ENCODE data around the gene EFHC1.
"Not testable (repeated sequence)": the region's sequence is repeated elsewhere in the genome, so short reads cannot be mapped to it uniquely, and the experiment has no call there.

EFHC1 gene, protein sequence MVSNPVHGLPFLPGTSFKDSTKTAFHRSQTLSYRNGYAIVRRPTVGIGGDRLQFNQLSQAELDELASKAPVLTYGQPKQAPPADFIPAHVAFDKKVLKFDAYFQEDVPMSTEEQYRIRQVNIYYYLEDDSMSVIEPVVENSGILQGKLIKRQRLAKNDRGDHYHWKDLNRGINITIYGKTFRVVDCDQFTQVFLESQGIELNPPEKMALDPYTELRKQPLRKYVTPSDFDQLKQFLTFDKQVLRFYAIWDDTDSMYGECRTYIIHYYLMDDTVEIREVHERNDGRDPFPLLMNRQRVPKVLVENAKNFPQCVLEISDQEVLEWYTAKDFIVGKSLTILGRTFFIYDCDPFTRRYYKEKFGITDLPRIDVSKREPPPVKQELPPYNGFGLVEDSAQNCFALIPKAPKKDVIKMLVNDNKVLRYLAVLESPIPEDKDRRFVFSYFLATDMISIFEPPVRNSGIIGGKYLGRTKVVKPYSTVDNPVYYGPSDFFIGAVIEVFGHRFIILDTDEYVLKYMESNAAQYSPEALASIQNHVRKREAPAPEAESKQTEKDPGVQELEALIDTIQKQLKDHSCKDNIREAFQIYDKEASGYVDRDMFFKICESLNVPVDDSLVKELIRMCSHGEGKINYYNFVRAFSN

DNA sequence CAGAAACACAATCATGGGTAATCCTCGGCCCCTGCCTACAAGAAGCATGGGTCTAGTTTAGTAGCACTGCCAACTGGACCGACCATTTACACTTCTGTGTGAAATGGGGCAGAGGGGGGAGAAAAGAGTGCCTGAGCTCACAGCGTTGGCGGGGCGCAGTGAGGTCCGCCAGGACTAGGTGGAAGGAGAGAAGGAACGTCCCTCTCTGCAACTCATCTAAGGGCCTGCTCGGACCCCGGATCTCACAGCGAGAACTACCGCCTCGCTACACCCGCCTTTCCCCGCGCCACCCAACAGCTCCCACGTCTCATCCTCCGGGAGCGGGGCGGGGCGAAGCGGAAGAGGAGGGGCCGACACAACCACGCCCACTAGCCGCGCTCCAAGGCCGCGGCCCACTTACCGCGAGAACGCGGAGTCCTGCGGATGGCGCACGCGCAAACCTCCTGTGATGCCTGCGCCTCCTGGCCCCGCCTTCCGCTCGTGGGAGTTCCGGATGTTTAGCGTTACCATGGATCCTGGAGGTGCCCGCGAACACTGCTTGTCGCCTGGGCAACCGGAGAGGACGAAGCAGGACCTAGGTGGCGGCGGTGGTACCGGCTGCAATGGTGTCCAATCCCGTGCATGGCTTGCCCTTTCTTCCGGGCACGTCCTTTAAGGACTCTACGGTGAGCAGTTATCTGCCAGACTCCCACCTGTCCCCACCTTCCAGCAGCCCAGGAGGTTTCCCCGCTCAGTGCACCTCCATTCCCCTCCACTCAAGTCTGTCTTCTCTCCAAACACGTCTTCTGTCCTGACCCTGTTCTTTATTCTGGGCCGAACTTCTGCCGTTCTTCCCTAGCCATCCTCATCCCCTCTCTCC, at the start of gene EFHC1:
TSS of gene EFHC1 (plus strand) at position 534 of the 859 bp plus-strand sequence. CDS start at position 603, 69 bp downstream.
- DNase-seq = peak; percentile 97 to 100 (median 98)
- intact Hi-C loops (cut with DNase I) = loop anchor here (1.0 to 2.0 kb wide), 2 partner anchors 135 to 157 kb away; partner anchors contain the start of gene TRAM2

DNA sequence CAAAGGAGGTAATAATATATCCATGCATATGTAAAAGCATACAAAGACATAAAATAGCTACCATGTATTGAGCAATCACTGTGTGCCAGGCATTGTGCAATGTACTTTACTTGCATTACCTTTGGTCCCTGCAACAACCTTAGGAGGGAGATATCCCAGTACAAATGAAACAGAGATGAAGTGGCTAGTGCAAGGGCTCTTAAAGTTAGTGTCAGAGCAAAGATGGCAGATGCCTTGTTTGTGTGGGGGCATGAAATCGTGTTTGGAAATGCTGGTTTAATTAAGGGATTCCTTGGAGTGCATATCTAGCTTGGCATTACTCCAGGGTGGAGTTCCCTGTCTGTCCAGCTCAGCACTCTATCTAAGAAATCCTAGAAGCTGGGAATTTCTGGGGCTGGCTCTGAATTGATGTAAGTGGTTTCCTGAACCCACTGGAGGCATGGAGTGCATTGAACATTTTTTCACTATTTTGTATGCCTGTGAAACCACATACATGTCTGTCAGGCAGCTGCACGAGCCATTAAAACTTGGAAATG, 48.4 kb upstream of the EFHC1 start:
- intact Hi-C loops (cut with DNase I) = no loop called here
- no peak for DNase-seq

DNA sequence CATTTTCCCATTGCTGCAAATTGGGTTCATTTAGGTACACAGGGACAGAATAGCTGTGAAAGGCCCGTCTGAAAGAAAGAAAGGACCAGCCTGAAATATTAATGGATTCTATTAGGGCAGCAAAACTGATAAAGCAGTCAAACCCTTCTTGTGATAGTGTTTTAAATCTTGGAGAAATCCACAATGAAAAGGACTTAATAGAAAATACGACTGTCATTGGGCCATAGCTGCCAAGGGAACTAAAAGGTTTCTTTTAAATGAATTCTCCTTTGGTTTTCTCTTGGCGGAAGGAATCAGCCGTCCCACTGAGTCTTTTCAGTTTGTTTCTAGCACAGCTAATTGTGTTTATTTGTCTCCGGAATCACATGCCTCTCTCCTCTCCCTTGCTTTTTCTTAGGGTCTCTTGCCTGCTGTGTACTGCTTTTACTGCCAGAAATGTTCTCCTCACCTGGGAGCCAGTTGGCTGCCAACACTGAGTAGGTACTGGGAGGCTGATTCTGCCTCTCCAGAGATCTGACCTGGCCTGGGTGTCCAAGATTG, 46.9 kb upstream of the EFHC1 start:
- no peak for DNase-seq

DNA sequence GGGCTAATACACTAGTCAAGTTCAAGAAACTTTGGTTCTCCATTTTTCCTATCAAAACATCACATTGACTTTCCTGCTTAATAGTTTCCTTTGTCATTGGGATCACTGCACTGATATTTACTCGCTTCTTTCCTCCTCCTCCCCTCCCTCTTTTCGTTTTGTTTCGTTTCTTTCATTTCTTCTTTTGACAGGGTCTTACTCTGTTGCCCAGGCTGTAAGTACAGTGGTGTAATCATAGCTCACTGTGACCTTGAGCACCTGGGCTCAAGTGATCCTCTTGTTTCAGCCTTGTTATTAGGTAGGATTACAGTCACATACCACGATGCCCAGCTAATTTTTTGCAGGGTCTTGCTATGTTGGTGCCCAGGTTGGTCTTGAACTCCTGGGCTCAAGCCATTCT, 45.9 kb upstream of the EFHC1 start:
- intact Hi-C loops (cut with DNase I) = no loop called here

More for the DNA sequence above, 46.9 kb upstream of the EFHC1 start:
- intact Hi-C loops (cut with DNase I) = no loop called here

DNA sequence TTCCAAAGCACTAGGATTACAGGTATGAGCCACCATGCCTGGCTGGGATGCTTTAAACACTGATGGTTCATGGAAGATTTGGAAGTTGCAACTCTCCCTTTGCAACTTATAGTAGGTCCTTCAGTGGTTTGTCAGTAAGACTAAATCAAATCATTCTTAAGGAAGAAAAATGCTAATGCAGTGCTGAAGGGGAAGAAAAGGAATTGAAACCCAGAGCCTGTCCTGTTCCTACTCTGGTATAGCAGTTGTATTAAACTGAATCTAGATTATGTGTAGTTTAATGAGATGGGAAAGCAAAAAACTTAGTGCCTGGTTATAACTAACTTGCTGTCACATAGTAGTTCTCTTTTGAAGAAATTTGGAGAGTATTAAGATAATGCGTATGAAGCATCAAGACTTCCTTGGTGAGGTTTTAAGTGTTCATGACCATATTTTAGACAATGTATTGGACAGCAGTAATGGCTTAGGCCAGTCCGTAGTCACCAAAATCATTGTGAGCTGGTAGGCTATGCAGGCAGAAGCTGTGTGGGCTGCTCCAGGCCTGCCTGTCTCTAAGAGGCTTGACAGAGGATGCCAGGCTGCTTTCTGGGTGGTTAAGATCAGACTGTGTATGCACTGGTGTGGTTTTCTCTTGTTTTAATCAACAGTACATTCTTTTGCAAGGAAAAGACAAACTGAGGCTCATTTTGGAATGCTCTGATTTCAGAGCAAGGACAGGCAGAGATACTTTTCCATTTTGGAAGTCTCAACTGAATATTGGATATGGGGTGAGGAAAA, 44.2 kb upstream of the EFHC1 start:
- peak in 1 of 10 donors; percentile 36 for DNase-seq
- intact Hi-C loops (cut with DNase I) = no loop called here

More for the DNA sequence above, 45.9 kb upstream of the EFHC1 start:
- no peak for DNase-seq

DNA sequence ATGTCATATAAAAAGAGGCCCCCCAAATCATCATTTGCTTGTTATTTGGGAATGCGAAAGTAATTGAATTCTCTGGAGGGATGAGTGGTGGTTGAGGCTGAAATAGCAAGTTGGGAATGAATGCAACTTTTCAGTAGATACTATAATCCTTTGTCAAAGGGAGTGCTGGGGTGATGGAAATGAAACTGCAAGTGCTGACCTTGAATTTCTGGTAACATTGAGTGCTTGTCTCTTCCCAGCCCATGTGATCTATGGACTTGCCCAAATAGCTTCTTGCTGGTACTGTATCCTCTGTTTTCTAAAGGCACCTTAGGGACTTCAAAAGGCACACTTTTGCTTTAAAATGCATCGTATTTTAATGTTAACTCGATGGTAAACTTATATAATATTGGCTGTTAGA, 43.4 kb upstream of the EFHC1 start:
- intact Hi-C loops (cut with DNase I) = no loop called here
- DNase-seq = no peak

DNA sequence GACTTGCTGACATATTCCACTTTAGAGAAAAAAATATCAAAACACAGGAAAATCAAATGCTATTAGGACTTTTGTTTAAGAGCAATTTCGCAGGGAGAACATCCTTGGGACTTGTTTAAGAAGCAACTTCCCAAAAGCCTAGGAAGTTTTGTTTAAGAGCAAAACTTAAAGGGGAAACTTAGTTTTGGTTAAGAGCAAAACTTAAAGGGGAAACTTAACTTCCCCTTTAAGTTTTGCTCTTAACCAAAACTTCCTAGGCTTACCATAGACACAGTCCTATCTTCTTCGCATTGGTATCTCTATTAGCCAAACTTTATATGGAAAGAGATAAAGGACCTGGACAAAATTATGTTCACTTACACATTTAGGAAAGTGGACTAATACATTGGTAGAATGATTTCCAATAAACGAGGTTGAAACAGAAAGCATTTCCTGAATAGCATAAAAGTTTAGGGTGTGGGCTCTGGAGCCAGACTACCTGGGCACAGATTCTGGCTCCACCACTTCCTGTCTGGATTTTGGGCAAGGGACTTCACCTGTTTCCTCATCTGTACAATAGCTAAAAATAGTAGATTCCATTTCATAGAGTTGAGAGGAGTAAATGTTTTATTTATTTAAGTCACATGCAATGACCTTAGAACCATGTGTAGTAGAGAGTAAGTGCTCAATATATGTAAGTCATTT, 42.5 kb upstream of the EFHC1 start:
- DNase-seq = no peak
- intact Hi-C loops (cut with DNase I) = no loop called here

DNA sequence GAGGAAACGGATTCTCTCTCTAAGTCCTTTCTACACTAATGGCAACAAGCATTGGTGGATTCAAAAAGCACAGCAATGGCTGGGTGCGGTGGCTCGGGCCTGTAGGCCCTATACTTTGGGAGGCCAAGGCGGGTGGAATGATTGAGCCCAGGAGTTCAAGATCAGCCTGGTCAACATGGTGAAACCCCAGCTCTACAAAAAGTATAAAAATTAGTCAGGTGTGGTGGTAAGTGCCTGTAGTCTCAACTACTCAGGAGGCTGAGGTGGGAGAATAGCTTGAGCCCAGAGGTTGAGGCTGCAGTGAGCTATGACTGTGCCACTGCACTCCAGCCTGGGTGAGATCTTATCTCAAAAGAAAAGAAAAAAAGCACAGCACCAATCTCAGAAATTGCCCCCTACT, 38.9 kb upstream of the EFHC1 start:
- no peak for DNase-seq
- intact Hi-C loops (cut with DNase I) = no loop called here

DNA sequence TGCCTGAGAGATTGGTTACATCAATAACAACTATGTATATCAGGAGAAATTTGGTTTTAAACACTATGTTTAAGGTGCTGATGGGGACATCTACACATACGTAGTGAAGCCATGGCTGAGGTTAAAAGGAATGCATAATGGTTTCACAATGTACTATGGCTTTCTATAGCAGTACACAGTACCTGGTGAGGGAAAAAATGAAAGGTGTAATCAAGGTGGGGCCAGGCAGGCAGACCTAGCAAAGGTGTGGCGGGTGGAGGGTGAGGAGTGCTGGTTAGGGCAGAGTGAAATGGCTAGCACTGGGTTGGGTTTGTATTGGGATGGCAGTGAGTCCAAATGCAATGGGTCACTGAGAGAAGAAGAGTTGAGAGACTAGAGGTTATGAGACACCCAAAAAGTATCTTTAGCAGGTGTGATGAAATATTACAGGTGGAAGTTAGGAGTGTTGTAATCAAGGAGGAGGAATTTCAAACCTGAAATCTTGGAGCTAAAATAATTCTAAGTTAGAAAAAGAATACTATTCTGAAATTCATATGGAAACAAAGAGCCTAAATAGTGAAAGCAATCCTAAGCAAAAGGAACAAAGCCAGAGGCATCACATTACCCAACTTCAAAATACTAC, 35.9 kb upstream of the EFHC1 start:
- intact Hi-C loops (cut with DNase I) = no loop called here
- DNase-seq = no peak

DNA sequence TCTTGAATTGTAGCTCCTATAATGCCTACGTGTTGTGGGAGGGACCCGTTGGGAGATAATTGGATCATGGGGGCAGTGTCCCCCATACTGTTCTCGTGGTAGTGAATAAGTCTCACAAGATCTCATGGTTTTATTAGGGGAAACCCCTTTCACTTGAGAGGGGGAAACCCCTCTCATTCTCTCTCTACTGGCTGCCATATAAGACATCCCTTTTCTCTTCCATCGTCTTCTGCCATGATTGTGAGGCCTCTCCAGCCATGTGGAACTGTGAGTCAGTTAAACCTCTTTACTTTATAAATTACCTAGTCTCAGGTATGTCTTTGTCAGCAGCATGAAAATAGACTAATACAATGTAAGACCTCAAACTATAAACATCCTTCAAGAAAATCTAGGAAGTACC, 35.1 kb upstream of the EFHC1 start:
- no peak for DNase-seq
- intact Hi-C loops (cut with DNase I) = no loop called here

DNA sequence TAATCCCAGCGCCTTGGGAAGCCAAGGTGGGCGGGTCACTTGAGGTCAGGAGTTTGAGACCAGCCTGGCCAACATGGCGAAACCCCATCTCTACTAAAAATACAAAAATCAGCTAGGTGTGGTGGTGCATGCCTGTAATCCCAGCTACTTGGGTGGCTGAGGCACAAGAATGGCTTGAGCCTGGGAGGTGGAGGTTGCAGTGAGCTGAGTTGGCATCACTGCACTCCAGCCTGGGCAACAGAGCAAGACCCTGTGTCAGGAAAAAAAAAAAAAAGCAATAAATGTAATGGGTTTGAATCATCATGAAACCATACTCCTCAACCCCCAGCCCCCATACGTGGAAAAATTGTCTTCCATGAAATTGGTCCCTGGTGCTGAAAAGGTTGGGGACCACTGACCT, 32.0 kb upstream of the EFHC1 start:
- DNase-seq; intact Hi-C loops (cut with DNase I): not testable (repeated sequence)

DNA sequence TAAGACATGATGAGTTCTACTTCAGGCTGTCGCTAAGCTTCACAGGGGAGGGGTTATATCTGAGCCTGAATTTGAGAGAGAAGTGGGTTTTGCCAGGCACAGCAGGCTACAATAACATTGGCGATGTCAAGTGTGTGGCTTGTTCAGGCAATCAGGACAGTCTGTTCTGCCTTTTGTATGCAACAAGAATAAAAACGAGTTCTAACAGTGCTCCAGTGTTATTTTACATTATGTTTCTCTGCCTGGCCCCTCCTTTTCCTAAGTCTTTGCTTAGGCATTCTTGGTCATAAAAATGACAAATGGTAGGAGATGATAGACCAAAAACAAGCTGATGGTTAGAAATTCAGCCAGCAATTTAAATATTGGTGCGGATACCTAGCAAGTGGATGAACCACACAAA, 31.4 kb upstream of the EFHC1 start:
- peak in 4 of 10 donors; percentile 38 to 52 (median 42) for DNase-seq
- intact Hi-C loops (cut with DNase I) = no loop called here

DNA sequence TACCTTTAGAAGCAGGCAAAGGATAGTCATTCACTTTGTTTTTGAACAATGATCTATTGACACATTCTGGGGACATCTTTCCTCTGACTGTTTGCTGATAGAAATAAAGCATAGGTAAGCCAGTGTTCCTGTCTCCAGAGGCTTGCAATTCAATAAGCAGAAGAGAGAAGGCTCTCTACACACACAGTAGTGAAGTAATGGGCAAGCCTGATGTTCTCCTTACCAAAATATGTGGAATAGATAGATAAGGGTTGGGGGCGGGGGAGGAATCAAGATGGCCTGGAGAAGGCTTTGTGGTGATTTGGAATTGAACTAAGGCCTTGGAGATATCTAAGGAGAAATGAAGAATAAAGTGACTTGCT, 30.9 kb upstream of the EFHC1 start:
- intact Hi-C loops (cut with DNase I) = no loop called here
- no peak for DNase-seq

DNA sequence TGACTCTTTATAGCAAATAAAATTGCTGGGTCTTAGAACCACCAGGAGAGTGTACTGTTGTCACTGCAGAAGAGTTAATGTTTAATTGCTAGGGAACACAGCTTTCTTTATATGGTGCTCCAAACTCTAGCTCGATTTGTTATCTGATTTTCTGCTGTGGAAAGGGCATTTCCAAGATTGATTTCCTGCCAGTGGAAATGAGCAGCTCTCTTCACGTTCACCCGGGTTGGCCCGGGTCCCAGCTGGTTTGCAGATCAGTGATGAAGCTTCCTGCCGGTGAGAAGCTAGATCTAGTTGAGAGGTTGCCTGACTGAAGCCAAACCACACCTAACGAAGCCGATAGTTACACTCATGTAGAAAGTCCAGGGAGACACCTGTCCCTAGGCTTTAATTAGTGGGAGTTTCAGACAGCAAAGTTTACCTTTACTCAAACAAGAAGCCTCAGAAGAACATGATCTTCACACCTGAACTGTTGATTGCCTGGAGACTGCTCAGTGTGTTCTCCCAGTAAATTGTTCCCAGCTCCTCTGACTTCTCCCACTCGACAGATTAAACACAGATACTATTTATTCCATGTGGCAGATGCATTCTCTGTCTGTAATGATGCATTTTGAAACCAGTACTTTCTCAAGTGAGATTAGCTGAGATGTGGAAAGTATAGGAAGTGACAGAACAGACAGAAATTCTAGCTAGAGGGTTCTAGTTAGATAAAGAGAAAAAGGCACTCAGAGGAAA, 30.3 kb upstream of the EFHC1 start:
- intact Hi-C loops (cut with DNase I) = no loop called here
- peak in 6 of 10 donors; percentile 22 to 85 (median 52) for DNase-seq

DNA sequence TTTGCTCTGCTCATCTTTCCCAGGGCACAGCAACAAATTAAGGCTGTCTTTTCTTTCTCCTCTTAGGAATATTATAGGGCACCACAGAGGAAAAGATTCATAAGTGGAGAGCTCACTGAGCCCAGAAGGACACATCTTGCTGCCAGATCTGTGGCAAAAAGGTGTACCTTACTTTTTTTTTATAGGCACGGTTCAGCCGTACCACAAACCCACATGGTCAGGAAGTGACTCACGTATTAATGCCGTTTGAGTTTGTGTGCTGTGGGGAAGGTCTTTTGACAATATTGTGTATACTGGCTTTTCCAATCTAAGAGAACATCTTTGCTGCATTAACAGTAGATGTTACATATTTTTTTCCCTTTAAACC, 29.8 kb upstream of the EFHC1 start:
- intact Hi-C loops (cut with DNase I) = no loop called here
- no peak for DNase-seq

DNA sequence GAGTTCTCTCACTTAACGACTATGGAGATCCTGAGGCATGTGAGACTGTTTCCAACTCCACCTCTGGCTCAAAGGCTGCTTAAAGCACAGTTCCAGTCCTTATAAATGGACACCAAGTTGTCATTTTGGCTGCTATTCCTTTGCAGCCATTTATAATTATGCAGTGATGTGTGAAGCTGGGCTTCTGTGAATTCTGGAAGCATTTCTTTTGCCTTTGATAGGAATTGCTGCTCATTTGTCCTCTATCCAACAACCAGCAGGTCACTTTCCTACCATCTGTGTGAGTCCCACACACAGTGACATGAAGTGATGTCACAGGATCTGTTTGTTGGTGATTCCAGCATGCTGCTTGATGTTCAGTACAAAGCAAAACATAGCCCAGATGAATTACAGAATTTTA, 28.5 kb upstream of the EFHC1 start:
- intact Hi-C loops (cut with DNase I) = no loop called here

DNA sequence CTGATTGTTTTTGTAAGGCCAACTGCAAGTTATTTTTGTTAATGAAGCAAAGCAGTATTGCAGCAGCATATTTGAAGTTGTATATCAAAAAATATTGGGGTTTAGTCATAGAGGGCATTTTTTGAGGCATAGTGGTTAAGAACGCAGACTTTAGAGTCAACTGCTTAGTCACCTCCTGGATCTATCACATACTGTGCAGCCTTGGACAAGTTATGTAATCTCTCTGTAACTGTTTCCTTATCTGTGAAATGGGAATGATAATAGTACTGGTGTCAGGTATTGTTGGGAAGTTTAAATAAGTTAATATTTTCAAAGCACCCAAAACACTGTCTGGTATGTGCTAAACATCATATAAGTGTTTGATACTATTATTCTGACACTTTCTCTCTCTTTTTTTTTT, 27.2 kb upstream of the EFHC1 start:
- no peak for DNase-seq
- intact Hi-C loops (cut with DNase I) = no loop called here

More for the DNA sequence above, 28.5 kb upstream of the EFHC1 start:
- DNase-seq = no peak

DNA sequence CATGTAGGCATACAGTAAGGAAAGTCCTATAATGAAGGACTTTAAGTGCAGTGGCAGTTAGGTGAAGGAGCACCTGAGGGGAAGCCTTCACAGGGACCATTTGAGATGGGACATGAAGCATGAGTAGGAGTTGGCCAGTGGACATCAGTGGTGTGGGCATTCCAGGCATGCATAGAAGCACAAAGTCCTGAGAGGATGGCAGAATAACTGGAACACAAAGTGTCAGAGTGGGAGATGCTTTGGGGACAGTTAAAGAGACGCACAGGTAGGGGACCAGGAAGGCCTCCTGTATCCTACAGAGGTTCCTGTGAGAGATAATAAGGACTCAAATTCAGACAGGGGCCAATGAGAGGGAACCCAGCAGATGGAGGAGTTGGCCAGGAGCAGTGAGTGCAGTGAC, 26.4 kb upstream of the EFHC1 start:
- intact Hi-C loops (cut with DNase I) = no loop called here

More for the DNA sequence above, 26.4 kb upstream of the EFHC1 start:
- DNase-seq = no peak
